Parathyroid adenoma (tissue), 2 donors: ENCODE data around the gene CGB3.
"Not testable (repeated sequence)": the region's sequence is repeated elsewhere in the genome, so short reads cannot be mapped to it uniquely, and the experiment has no call there.

ENCODE experiments used
- H2AFZ ChIP-seq: fragments of 300-600 bp; sonication (generic); one replicate; pipeline ENCODE4 v1.7.0; 2017; ENCODE audit warnings: antibody characterized with exemption, mild to moderate bottlenecking
- H3K27ac ChIP-seq: fragments of 300-600 bp; sonication (generic); one replicate; pipeline ENCODE4 v1.7.0; 2017
- H3K27me3 ChIP-seq: fragments of 300-600 bp; sonication (generic); one replicate; pipeline ENCODE4 v1.7.0; 2017; ENCODE audit warnings: low read length; ENCODE audit not compliant: control insufficient read depth, insufficient read depth
- H3K36me3 ChIP-seq: fragments of 300-600 bp; sonication (generic); one replicate; pipeline ENCODE4 v1.7.0; 2017; ENCODE audit warnings: low read length; ENCODE audit not compliant: control insufficient read depth, insufficient read depth
- H3K4me1 ChIP-seq: fragments of 300-600 bp; sonication (generic); one replicate; pipeline ENCODE4 v1.7.0; 2017; ENCODE audit warnings: control low read depth
- H3K4me2 ChIP-seq: fragments of 300-600 bp; sonication (generic); one replicate; pipeline ENCODE4 v1.7.0; 2017; ENCODE audit warnings: low read length
- H3K4me3 ChIP-seq: fragments of 300-600 bp; sonication (generic); one replicate; pipeline ENCODE4 v1.7.0; 2017; ENCODE audit warnings: low read depth, low read length
- H3K79me2 ChIP-seq: fragments of 300-600 bp; sonication (generic); one replicate; pipeline ENCODE4 v1.7.0; 2017; ENCODE audit warnings: control low read depth
- H3K9ac ChIP-seq: fragments of 300-600 bp; sonication (generic); one replicate; pipeline ENCODE4 v1.7.0; 2017; ENCODE audit warnings: mild to moderate bottlenecking
- H3K9me3 ChIP-seq: fragments of 300-600 bp; sonication (generic); one replicate; pipeline ENCODE4 v1.7.0; 2017; ENCODE audit warnings: low read length; ENCODE audit not compliant: control insufficient read depth
- donor health status: primary hyperparathyroidism.

The CGB3 gene

DNA sequence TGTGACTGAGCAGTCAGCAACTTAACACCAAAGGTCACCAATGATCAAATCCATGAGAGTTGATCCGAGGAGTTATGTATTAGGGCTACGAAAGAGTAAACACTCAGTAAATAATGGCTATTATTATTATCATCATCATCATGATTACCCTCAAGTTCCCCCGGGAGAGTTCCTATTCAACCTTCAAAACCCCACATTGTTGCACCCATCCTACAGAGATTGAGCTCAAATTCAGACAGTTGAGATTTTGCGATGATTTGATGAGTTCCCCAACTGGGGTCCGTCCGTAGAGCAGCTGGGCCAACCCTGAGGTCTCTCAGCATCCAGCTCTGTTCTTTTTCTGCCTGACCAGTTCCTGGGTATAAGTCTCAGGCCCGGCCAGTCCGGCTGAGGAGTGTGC lies 14.0 kb upstream of the CGB3 start:
- H3K4me2 ChIP-seq, H3K4me1 ChIP-seq, H2AFZ ChIP-seq, H3K27me3 ChIP-seq, H3K79me2 ChIP-seq, H3K9ac ChIP-seq, H3K9me3 ChIP-seq, H3K27ac ChIP-seq, H3K36me3 ChIP-seq, H3K4me3 ChIP-seq: not testable (repeated sequence)

DNA sequence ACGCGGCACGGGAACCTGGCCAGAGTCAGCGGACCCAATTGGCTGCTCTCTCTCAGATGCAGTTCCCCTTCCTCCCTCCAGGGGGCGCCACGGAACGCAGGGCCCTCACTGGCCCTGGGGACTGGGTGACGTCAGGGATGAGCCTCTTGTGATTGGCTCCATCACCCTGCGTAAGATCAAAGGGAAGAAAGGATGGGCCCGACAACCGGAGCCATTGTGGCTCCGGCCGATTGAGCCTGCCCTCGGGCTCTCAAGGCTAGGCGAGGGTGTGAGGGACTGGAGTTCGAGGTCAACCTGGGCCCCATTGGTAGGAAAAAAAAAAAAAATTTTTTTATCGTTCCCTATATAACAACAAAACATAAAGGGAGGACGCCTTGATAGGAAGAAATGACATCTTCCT lies 12.7 kb upstream of the CGB3 start, which contains the start of gene CGB1:
CGB1 (minus strand) TSS at position 81 of the 400 bp plus-strand sequence. CDS start 184 bp downstream, outside the sequence.
- not testable (repeated sequence) for H3K36me3 ChIP-seq, H3K4me2 ChIP-seq, H3K4me3 ChIP-seq, H2AFZ ChIP-seq, H3K27me3 ChIP-seq, H3K27ac ChIP-seq, H3K9ac ChIP-seq, H3K9me3 ChIP-seq, H3K79me2 ChIP-seq, H3K4me1 ChIP-seq

DNA sequence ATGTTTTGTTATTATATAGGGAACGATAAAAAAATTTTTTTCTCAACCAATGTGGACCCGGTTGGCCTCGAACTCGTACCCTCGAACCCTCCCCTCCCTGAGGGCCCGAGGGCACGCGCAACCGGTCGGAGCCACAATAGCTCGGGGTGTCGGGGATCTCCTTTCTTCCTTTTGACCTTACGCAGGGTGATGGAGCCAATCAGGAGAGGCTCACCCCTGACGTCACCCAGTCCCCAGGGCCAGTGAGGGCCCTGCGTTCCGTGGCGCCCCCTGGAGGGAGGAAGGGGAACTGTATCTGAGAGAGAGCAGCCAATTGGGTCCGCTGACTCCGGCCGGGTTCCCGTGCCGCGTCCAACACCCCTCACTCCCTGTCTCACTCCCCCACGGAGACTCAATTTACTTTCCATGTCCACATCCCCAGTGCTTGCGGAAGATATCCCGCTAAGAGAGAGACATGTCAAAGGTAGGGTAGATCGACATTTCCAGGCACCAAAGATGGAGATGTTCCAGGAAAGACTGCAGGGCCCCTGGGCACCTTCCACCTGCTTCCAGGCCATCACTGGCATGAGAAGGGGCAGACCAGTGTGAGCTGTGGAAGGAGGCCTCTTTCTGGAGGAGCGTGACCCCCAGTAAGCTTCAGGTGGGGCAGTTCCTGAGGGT lies 7.6 kb upstream of the CGB3 start, which contains the start of gene CGB2:
CGB2 (plus strand) TSS at position 249 of the 660 bp plus-strand sequence; CDS start at position 455, 206 bp downstream.
- not testable (repeated sequence) for H2AFZ ChIP-seq, H3K4me2 ChIP-seq, H3K4me3 ChIP-seq, H3K36me3 ChIP-seq, H3K27me3 ChIP-seq, H3K27ac ChIP-seq, H3K9ac ChIP-seq, H3K9me3 ChIP-seq, H3K4me1 ChIP-seq, H3K79me2 ChIP-seq

DNA sequence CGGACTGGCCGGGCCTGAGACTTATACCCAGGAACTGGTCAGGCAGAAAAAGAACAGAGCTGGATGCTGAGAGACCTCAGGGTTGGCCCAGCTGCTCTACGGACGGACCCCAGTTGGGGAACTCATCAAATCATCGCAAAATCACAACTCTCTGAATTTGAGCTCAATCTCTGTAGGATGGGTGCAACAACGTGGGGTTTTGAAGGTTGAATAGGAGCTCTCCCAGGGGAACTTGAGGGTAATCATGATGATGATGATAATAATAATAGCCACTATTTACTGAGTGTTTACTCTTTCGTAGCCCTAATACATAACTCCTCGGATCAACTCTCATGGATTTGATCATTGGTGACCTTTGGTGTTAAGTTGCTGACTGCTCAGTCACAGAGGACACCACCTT lies 6.2 kb upstream of the CGB3 start:
- not testable (repeated sequence) for H3K4me2 ChIP-seq, H3K9ac ChIP-seq, H3K27ac ChIP-seq, H3K4me1 ChIP-seq, H3K36me3 ChIP-seq, H3K9me3 ChIP-seq, H3K4me3 ChIP-seq, H3K79me2 ChIP-seq, H3K27me3 ChIP-seq, H2AFZ ChIP-seq

- not testable (repeated sequence) for H3K9me3 ChIP-seq, H3K27ac ChIP-seq, H3K79me2 ChIP-seq, H3K4me2 ChIP-seq, H2AFZ ChIP-seq, H3K9ac ChIP-seq, H3K36me3 ChIP-seq, H3K4me3 ChIP-seq, H3K4me1 ChIP-seq, H3K27me3 ChIP-seq
These were observed 5.6 kb upstream of the CGB3 start for GRCh38 chr19:49029749-49030148.

- H3K27me3 ChIP-seq, H3K79me2 ChIP-seq, H2AFZ ChIP-seq, H3K9me3 ChIP-seq, H3K4me2 ChIP-seq, H3K9ac ChIP-seq, H3K27ac ChIP-seq, H3K4me3 ChIP-seq, H3K4me1 ChIP-seq, H3K36me3 ChIP-seq: not testable (repeated sequence)
These were observed 4.6 kb upstream of the CGB3 start for GRCh38 chr19:49028686-49029085.

GRCh38 chr19:49025599-49025998 lies 1.5 kb upstream of the CGB3 start:
- H3K4me1 ChIP-seq, H3K4me2 ChIP-seq, H3K9me3 ChIP-seq, H2AFZ ChIP-seq, H3K4me3 ChIP-seq, H3K27me3 ChIP-seq, H3K79me2 ChIP-seq, H3K9ac ChIP-seq, H3K27ac ChIP-seq, H3K36me3 ChIP-seq: not testable (repeated sequence)

- not testable (repeated sequence) for H3K9ac ChIP-seq, H3K4me2 ChIP-seq, H3K4me3 ChIP-seq, H3K36me3 ChIP-seq, H3K4me1 ChIP-seq, H3K27me3 ChIP-seq, H2AFZ ChIP-seq, H3K27ac ChIP-seq, H3K79me2 ChIP-seq, H3K9me3 ChIP-seq
These were observed 955 bp upstream of the CGB3 start for GRCh38 chr19:49025088-49025487.
